ENCODE measurements around the gene SVEP1. TPM values are rescaled to one million over a fixed set of nuclear protein-coding genes. Genes with fewer than 3 reads are reported as not detected.
"Not testable (repeated sequence)": the region's sequence is repeated elsewhere in the genome, so short reads cannot be mapped to it uniquely, and the experiment has no call there.

The SVEP1 gene
- total and polyA plus RNA-seq, 2 donors (not counting 1 experiment from before 2014, with no cell fraction given), result not detected

DNA sequence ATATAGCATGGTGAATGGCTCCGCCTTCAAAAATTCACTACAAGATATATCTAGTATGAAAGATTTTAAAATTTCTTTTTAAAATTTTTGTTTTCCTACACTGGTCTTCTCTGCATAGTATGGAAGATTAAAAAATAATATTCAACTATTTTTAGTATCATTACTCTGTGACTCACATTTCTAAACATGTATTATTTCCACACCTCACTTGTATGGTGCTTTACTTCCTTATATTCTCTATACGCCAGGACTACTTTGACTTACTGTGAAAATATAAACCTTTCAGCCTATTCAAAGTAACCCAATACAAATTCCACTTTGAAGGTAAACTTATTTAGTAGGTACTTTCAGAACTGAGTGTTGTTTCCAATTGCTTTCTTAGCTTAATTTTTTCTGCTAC is 215.1 kb downstream of the SVEP1 start:
- H3K4me1 Mint-ChIP-seq, result no peaks in the 10 kb centered on the region
- Histone ChIP-seq H3K36me3 (replicated peaks in 1 of 2; ENCODE audit: control extremely low read depth in 1 of 2, control insufficient read depth in 1 of 2, extremely low read depth in 1 of 2, insufficient read depth in 2 of 2, low read length in 1 of 2) (no peaks in the 10 kb centered on the region), H3K4me3 (ENCODE audit: control extremely low read depth in 1 of 5, extremely low read depth in 1 of 5, insufficient read depth in 1 of 5, low read depth in 2 of 5, low read length in 4 of 5) (no peak overlapping the region), H4K20me1 (ENCODE audit: control insufficient read depth, insufficient read depth, low read length, poor library complexity, severe bottlenecking) (no peaks in the 10 kb centered on the region), H3K9ac (ENCODE audit: low read length) (no peak overlapping the region), H3K4me1 (ENCODE audit: control insufficient read depth in 2 of 2, insufficient read depth in 2 of 2, low read length in 2 of 2) (no peaks in the 10 kb centered on the region), H3K27ac (ENCODE audit: low read length in 2 of 2) (no peak overlapping the region), H3K9me3 (ENCODE audit: control extremely low read depth in 1 of 3, control insufficient read depth in 2 of 3, insufficient read depth in 1 of 3, low read length in 2 of 3) (no peaks in the 10 kb centered on the region), H3K27me3 (replicated peaks in 1 of 4; ENCODE audit: control extremely low read depth in 1 of 4, control insufficient read depth in 3 of 4, insufficient read depth in 4 of 4, low read length in 3 of 4) (no peaks in the 10 kb centered on the region), H3K79me2 (ENCODE audit: control insufficient read depth, insufficient read depth, low read length) (no peaks in the 10 kb centered on the region), H2AFZ (ENCODE audit: insufficient read depth, low read depth, low read length, poor library complexity, severe bottlenecking) (no peak overlapping the region), H3K4me2 (replicated peaks; ENCODE audit: low read depth, low read length, poor library complexity, severe bottlenecking) (no peak overlapping the region)
- intact Hi-C loops (cut with micrococcal nuclease), result no loop called here
- CTCF ChIA-PET, result no interaction called here
- peaks cover 21% of the 10 kb centered on the region for H3K27me3 Mint-ChIP-seq
- ATAC-seq (ENCODE audit: low read depth), result no peak
- no peak for DNase-seq
- no CpG with 5 or more reads among the region's 2 CpGs for WGBS (ENCODE audit: insufficient coverage)
- H3K9me3 Mint-ChIP-seq (ENCODE audit: insufficient read depth), result no peaks in the 10 kb centered on the region
- TF ChIP-seq, protein P1, sequence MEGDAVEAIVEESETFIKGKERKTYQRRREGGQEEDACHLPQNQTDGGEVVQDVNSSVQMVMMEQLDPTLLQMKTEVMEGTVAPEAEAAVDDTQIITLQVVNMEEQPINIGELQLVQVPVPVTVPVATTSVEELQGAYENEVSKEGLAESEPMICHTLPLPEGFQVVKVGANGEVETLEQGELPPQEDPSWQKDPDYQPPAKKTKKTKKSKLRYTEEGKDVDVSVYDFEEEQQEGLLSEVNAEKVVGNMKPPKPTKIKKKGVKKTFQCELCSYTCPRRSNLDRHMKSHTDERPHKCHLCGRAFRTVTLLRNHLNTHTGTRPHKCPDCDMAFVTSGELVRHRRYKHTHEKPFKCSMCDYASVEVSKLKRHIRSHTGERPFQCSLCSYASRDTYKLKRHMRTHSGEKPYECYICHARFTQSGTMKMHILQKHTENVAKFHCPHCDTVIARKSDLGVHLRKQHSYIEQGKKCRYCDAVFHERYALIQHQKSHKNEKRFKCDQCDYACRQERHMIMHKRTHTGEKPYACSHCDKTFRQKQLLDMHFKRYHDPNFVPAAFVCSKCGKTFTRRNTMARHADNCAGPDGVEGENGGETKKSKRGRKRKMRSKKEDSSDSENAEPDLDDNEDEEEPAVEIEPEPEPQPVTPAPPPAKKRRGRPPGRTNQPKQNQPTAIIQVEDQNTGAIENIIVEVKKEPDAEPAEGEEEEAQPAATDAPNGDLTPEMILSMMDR (IDR thresholded peaks at IDR 0.05), result no peak
- no peak for TF ChIP-seq EZH2 (IDR thresholded peaks at IDR 0.05; ENCODE audit: borderline replicate concordance, insufficient read depth, low read depth, low read length, poor library complexity, severe bottlenecking)
- no peak overlapping the region for H3K27ac Mint-ChIP-seq
- POLR2A ChIA-PET, result no interaction called here
- no peak overlapping the region for H3K4me3 Mint-ChIP-seq

DNA sequence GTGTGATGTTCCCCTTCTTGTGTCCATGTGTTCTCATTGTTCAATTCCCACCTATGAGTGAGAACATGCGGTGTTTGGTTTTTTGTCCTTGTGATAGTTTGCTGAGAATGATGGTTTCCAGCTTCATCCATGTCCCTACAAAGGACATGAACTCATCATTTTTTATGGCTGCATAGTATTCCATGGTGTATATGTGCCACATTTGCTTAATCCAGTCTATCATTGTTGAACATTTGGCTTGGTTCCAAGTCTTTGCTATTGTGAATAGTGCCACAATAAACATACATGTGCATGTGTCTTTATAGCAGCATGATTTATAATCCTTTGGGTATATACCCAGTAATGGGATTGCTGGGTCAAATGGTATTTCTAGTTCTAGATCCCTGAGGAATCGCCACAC is 220.5 kb downstream of the SVEP1 start:
- POLR2A ChIA-PET; H3K4me2 ChIP-seq (replicated peaks; ENCODE audit: low read depth, low read length, poor library complexity, severe bottlenecking); H3K4me1 Mint-ChIP-seq; H2AFZ ChIP-seq (ENCODE audit: insufficient read depth, low read depth, low read length, poor library complexity, severe bottlenecking); H3K27me3 ChIP-seq (replicated peaks in 1 of 4; ENCODE audit: control extremely low read depth in 1 of 4, control insufficient read depth in 3 of 4, insufficient read depth in 4 of 4, low read length in 3 of 4); ATAC-seq (ENCODE audit: low read depth); H3K9me3 Mint-ChIP-seq (ENCODE audit: insufficient read depth); H4K20me1 ChIP-seq (ENCODE audit: control insufficient read depth, insufficient read depth, low read length, poor library complexity, severe bottlenecking); H3K79me2 ChIP-seq (ENCODE audit: control insufficient read depth, insufficient read depth, low read length); H3K4me1 ChIP-seq (ENCODE audit: control insufficient read depth in 2 of 2, insufficient read depth in 2 of 2, low read length in 2 of 2); H3K9ac ChIP-seq (ENCODE audit: low read length); H3K27ac Mint-ChIP-seq; DNase-seq; H3K27me3 Mint-ChIP-seq; intact Hi-C loops (cut with micrococcal nuclease); H3K4me3 ChIP-seq (ENCODE audit: control extremely low read depth in 1 of 5, extremely low read depth in 1 of 5, insufficient read depth in 1 of 5, low read depth in 2 of 5, low read length in 4 of 5); H3K36me3 ChIP-seq (replicated peaks in 1 of 2; ENCODE audit: control extremely low read depth in 1 of 2, control insufficient read depth in 1 of 2, extremely low read depth in 1 of 2, insufficient read depth in 2 of 2, low read length in 1 of 2); H3K4me3 Mint-ChIP-seq; CTCF ChIA-PET; H3K9me3 ChIP-seq (ENCODE audit: control extremely low read depth in 1 of 3, control insufficient read depth in 2 of 3, insufficient read depth in 1 of 3, low read length in 2 of 3); H3K27ac ChIP-seq (ENCODE audit: low read length in 2 of 2): not testable (repeated sequence)
- WGBS (ENCODE audit: insufficient coverage), result no CpG with 5 or more reads among the region's 2 CpGs

Data from B cell (primary cell).